ENCODE data around the gene AMPH. TPM values are rescaled to one million over a fixed set of nuclear protein-coding genes. Genes with fewer than 3 reads are reported as not detected.

Gene AMPH
- total RNA-seq, 1 experiment from 2014 or later: 9.0 TPM

- TF ChIP-seq JAZF1 (CRISPR knock-in tag; IDR thresholded peaks at IDR 0.05) (no peak), STAT6 (CRISPR knock-in tag; conservative IDR thresholded peaks at IDR 0.05; ENCODE audit: low read depth) (no peak), KAT7 (CRISPR knock-in tag; IDR thresholded peaks at IDR 0.05; ENCODE audit: borderline replicate concordance) (no peak), ZBTB43 (CRISPR knock-in tag; IDR thresholded peaks at IDR 0.05) (no peak), NR1H2 (CRISPR knock-in tag; IDR thresholded peaks at IDR 0.05) (no peak), MYBL2 (CRISPR knock-in tag; IDR thresholded peaks at IDR 0.05) (no peak), TEAD1 (CRISPR knock-in tag; IDR thresholded peaks at IDR 0.05) (no peak), ZNF396 (CRISPR knock-in tag; IDR thresholded peaks at IDR 0.05; ENCODE audit: borderline replicate concordance) (no peak), HMGA2 (CRISPR knock-in tag; IDR thresholded peaks at IDR 0.05) (no peak), TEAD4 (CRISPR knock-in tag; IDR thresholded peaks at IDR 0.05) (no peak), GTF2I (CRISPR knock-in tag; conservative IDR thresholded peaks at IDR 0.05) (no peak)
Measured at GRCh38 chr7:38607466-38607865, 23.7 kb downstream of the AMPH start (continued).

- DNase-seq (ENCODE audit: low spot score) (no peak), ATAC-seq (no peak)
- Mint-ChIP-seq H3K4me1 (no peaks in the 10 kb centered on the region), H3K36me3 (no peaks in the 10 kb centered on the region), H3K4me3 (no peak overlapping the region), H3K27ac (no peak overlapping the region), H3K9me3 (no peaks in the 10 kb centered on the region), H3K27me3 (ENCODE audit: low read depth) (no peaks in the 10 kb centered on the region)
- CTCF ChIA-PET: no interaction called here
- POLR2A ChIA-PET: no interaction called here
- TF ChIP-seq ZNF138 (CRISPR knock-in tag; conservative IDR thresholded peaks at IDR 0.05) (no peak), SP1 (CRISPR knock-in tag; conservative IDR thresholded peaks at IDR 0.05) (no peak), JAZF1 (CRISPR knock-in tag; IDR thresholded peaks at IDR 0.05) (no peak), MLX (CRISPR knock-in tag; IDR thresholded peaks at IDR 0.05) (no peak), USF1 (CRISPR knock-in tag; IDR thresholded peaks at IDR 0.05) (no peak), CREB1 (CRISPR knock-in tag; IDR thresholded peaks at IDR 0.05) (no peak), GRHL2 (CRISPR knock-in tag; IDR thresholded peaks at IDR 0.05; ENCODE audit: insufficient replicate concordance, severe bottlenecking) (no peak), ZNF532 (CRISPR knock-in tag; IDR thresholded peaks at IDR 0.05; ENCODE audit: borderline replicate concordance) (no peak), ZMAT4 (CRISPR knock-in tag; IDR thresholded peaks at IDR 0.05) (no peak), PRDM15 (CRISPR knock-in tag; IDR thresholded peaks at IDR 0.05) (no peak), NR3C1 (CRISPR knock-in tag; conservative IDR thresholded peaks at IDR 0.05; ENCODE audit: low read depth) (no peak), ZSCAN18 (CRISPR knock-in tag; IDR thresholded peaks at IDR 0.05) (no peak)
Measured at GRCh38 chr7:38600741-38601140, 30.4 kb downstream of the AMPH start.
